Transverse colon (tissue), 4 donors: ENCODE measurements around the gene TMCC3. TPM values are rescaled to one million over a fixed set of nuclear protein-coding genes. Genes with fewer than 3 reads are reported as not detected.
A peak's percentile ranks its signal among the peaks of the same experiment; 100 is the strongest.

Experiments
- DNase-seq: peaks from one replicate; pipeline ENCODE4 v3.0.0-alpha.2; 2019
- H3K27ac ChIP-seq, 4 donors: fragments of 200-600 bp; sonication (generic); 2 replicates each; pipeline ENCODE4 v1.5.1; 2016 to 2018; ENCODE audit warnings: inconsistent platforms in 4 of 4
- H3K27me3 ChIP-seq: fragments of 200-600 bp; sonication (generic); 2 replicates; pipeline ENCODE4 v1.5.1; 2017; ENCODE audit warnings: inconsistent platforms
- H3K36me3 ChIP-seq, 4 donors: fragments of 200-600 bp; sonication (generic); 2 replicates each; pipeline ENCODE4 v1.5.1; 2017 to 2019; ENCODE audit warnings: inconsistent platforms in 4 of 4
- H3K4me1 ChIP-seq, 4 donors: fragments of 200-600 bp; sonication (generic); 2 replicates each; pipeline ENCODE4 v1.5.1; 2017 to 2020; ENCODE audit warnings: inconsistent platforms in 4 of 4
- H3K4me3 ChIP-seq, 4 donors: fragments of 200-600 bp; sonication (generic); 1 replicate in 1 of 4; 2 replicates in 3 of 4; pipeline versions ENCODE4 v1.5.1 to v1.6.1; 2017 to 2019; ENCODE audit warnings: inconsistent platforms in 4 of 4
- H3K9me3 ChIP-seq, 2 donors: fragments of 200-600 bp; sonication (generic); 2 replicates each; pipeline ENCODE4 v1.5.1; 2017 to 2019; ENCODE audit warnings: inconsistent platforms in 2 of 2
- CTCF ChIP-seq, 5 experiments: fragments of 200-600 bp in 3 of 5; fragments of 450-650 bp in 2 of 5; sonication (generic) in 3 of 5; IDR thresholded peaks; 1 replicate in 2 of 5; 2 replicates in 3 of 5; pipeline ENCODE4 v1.5.1; 2016 to 2017; ENCODE audit warnings: antibody characterized with exemption in 5 of 5, inconsistent platforms in 3 of 5, mild to moderate bottlenecking in 2 of 5, moderate library complexity in 1 of 5
- EP300 ChIP-seq: sonication (generic); formaldehyde crosslinking; IDR thresholded peaks from one replicate; pipeline ENCODE4 v1.6.1; 2017; ENCODE audit warnings: antibody characterized with exemption, low read depth
- POLR2A ChIP-seq: fragments of 450-650 bp; IDR thresholded peaks from one replicate; pipeline ENCODE4 v1.6.1; 2016; ENCODE audit warnings: antibody characterized with exemption, mild to moderate bottlenecking, moderate library complexity
- POLR2AphosphoS5 ChIP-seq, 3 donors: sonication (generic); formaldehyde crosslinking; IDR thresholded peaks; one replicate each; pipeline ENCODE4 v1.6.1; 2016; ENCODE audit warnings: antibody characterized with exemption in 3 of 3
- WGBS, 2 donors: methylation state at CpG; one replicate each; pipeline ENCODE4 v1.1.5; 2018; ENCODE audit warnings: low coverage in 1 of 2; 5-methylcytosine and 5-hydroxymethylcytosine counted together
- in situ Hi-C, 4 donors: fragments of 200-750 bp; cut with MboI; loops; one replicate each; pipeline versions ENCODE4 v1.15.0 to v1.15.1; 2017; ENCODE audit warnings: low sequenced_read_pairs in 3 of 4, low pct_ligation_motif_present in 1 of 4, low pct_unique_long_range_greater_than_20kb in 1 of 4
- intact Hi-C: fragments of 100-400 bp; cut with DNase I; formaldehyde crosslinking; loops from one replicate; pipeline ENCODE4 v1.15.1; 2023; ENCODE audit warnings: low total_unique reads
- total RNA-seq, 4 donors: library from RNA; depleted of rRNA; stranded (reverse); fragments of >200 nt; gene quantifications; one replicate each; pipeline ENCODE4 v1.1.0, GENCODE V29; 2016

Gene TMCC3
- total RNA-seq = 10 to 100 TPM in 3 of 4 donors, 1 to 10 TPM in 1; 6.4 to 79.3 (median 65.9) TPM

GRCh38 chr12:94650143-94651056, at the start of gene TMCC3:
TMCC3 (minus strand) TSS chr12:94650557; CDS start chr12:94650430, 127 bp downstream.
- Histone ChIP-seq H3K27ac (peak within 1 kb of the TSS; percentile 71 to 87 (median 78)), H3K36me3 (no peaks in the 10 kb centered on the region), H3K27me3 (no peaks in the 10 kb centered on the region), H3K4me1 (peaks cover 0 to 14% (median 7%) of the 10 kb centered on the region in 4 donors), H3K4me3 (peak within 1 kb of the TSS; percentile 34 to 85 (median 74)), H3K9me3 (no peaks in the 10 kb centered on the region)
- peak; percentile 69 for DNase-seq
- 2 to 33% methylated on average over 2 to 27 of the region's 82 CpGs for WGBS, 2 donors
- TF ChIP-seq EP300 (no peak), POLR2AphosphoS5 (IDR thresholded peaks at IDR 0.05) (peak; percentile 42 to 71 (median 70))
- in situ Hi-C loops (no loop called here), intact Hi-C loops (loop anchor here (2.0 to 10.0 kb wide), 2 partner anchors 106 to 222 kb away; no protein-coding TSS in a partner anchor)

- no peak for TF ChIP-seq POLR2AphosphoS5 (IDR thresholded peaks at IDR 0.05)
- TF ChIP-seq EP300 = no peak
- TF ChIP-seq CTCF (IDR thresholded peaks at IDR 0.05) = no peak
- no peak for TF ChIP-seq POLR2A
- Histone ChIP-seq H3K4me1 (peaks cover 0 to 9% (median 2%) of the 10 kb centered on the region in 4 donors), H3K36me3 (no peaks in the 10 kb centered on the region), H3K27me3 (no peaks in the 10 kb centered on the region), H3K27ac (no peak overlapping the region), H3K4me3 (no peak overlapping the region), H3K9me3 (no peaks in the 10 kb centered on the region)
- in situ Hi-C loops = no loop called here
- intact Hi-C loops = no loop called here
- no peak for DNase-seq
- 20 to 27% methylated on average over 1 of the region's 1 CpG for WGBS, 2 donors
These were observed 49.4 kb upstream of the TMCC3 start for GRCh38 chr12:94699801-94700200.

GRCh38 chr12:94698578-94698977, 48.2 kb upstream of the TMCC3 start:
- DNase-seq = no peak

GRCh38 chr12:94697631-94698030, 47.3 kb upstream of the TMCC3 start:
- H3K9me3 ChIP-seq = no peaks in the 10 kb centered on the region
- in situ Hi-C loops = no loop called here
- intact Hi-C loops = no loop called here

More at GRCh38 chr12:94698578-94698977, 48.2 kb upstream of the TMCC3 start:
- Histone ChIP-seq H3K27ac (no peak overlapping the region), H3K36me3 (no peaks in the 10 kb centered on the region), H3K4me3 (no peak overlapping the region), H3K27me3 (no peaks in the 10 kb centered on the region), H3K4me1 (no peaks in the 10 kb centered on the region), H3K9me3 (no peaks in the 10 kb centered on the region)
- intact Hi-C loops = no loop called here
- in situ Hi-C loops = no loop called here
- TF ChIP-seq CTCF (IDR thresholded peaks at IDR 0.05) = no peak
- no peak for TF ChIP-seq EP300
- no peak for TF ChIP-seq POLR2AphosphoS5 (IDR thresholded peaks at IDR 0.05)
- TF ChIP-seq POLR2A = no peak
- WGBS, 2 donors = 74 to 76% methylated on average over 3 of the region's 3 CpGs

More at GRCh38 chr12:94697631-94698030, 47.3 kb upstream of the TMCC3 start:
- H3K27me3 ChIP-seq = no peaks in the 10 kb centered on the region
- H3K4me1 ChIP-seq = no peaks in the 10 kb centered on the region
- no peak overlapping the region for H3K4me3 ChIP-seq
- H3K36me3 ChIP-seq = no peaks in the 10 kb centered on the region
- no peak for TF ChIP-seq CTCF (IDR thresholded peaks at IDR 0.05)
- no peak for TF ChIP-seq EP300
- no peak for TF ChIP-seq POLR2AphosphoS5 (IDR thresholded peaks at IDR 0.05)
- TF ChIP-seq POLR2A = no peak
- no peak for DNase-seq
- H3K27ac ChIP-seq = no peak overlapping the region
